Bronchus fibroblast of lung (primary cell): ENCODE results near the gene MYF5. TPM values are rescaled to one million over a fixed set of nuclear protein-coding genes. Genes with fewer than 3 reads are reported as not detected.

ENCODE experiments used
- total RNA-seq: library from RNA; depleted of rRNA; stranded (reverse); fragments of >200 nt; gene quantifications from 2 replicates; pipeline ENCODE4 v1.2.3, GENCODE V29; 2015

MYF5 gene
- not detected in 2 replicates for total RNA-seq

DNA sequence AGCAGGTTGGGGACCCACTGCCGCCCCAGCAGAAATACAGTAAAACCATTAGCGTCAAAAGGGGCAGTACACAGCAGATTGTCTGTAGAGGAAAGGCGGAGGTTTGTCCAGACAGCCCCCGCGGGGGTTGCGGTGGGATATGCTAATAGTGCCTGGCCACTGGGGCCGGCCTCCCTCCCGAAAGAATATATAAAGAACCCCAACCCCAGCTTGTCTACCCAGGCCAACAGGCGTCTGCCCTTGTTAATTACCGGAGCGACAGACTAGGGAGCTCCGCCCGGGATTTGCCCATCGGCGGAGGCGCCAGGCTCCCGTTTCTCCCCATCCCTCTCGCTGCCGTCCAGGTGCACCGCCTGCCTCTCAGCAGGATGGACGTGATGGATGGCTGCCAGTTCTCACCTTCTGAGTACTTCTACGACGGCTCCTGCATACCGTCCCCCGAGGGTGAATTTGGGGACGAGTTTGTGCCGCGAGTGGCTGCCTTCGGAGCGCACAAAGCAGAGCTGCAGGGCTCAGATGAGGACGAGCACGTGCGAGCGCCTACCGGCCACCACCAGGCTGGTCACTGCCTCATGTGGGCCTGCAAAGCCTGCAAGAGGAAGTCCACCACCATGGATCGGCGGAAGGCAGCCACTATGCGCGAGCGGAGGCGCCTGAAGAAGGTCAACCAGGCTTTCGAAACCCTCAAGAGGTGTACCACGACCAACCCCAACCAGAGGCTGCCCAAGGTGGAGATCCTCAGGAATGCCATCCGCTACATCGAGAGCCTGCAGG is at the start of gene MYF5:
TSS of gene MYF5 (plus strand) at position 217 of the 774 bp plus-strand sequence. CDS start at position 369, 152 bp downstream.

DNA sequence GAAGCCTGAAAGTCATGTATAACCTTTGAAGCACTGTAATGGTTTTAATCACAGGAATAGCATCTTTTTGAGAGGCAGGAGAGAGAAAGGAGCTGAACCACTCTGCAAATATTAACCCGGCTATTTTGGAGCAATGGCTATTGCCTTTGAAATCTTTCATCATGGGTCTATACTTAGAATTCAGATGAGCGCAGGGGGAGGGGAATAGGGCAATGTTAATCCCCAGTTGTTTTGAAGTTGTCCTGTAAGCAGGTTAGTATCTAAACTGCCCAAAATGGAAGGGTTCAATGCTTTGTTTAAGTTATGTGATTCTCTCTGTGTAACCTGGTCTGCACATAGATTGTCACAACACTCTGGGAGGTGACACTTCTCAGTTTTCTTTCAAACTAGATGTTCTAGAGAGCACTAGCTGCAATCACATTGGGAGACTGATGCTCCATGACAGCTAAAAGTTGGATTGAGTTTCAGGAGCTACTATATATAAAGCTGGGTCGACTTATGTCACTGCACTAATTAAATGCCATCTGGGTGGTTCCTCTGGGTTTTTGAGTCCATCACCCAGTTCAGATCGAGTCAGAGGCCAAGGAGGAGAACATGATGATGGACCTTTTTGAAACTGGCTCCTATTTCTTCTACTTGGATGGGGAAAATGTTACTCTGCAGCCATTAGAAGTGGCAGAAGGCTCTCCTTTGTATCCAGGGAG is 9.4 kb upstream of the MYF5 start, which contains the start of gene MYF6:
TSS of gene MYF6 (plus strand) at position 509 of the 704 bp plus-strand sequence. CDS start at position 595, 86 bp downstream.

Other genes with a start within 250 kb of the MYF5 start
- 0.45 and 0.50 TPM in 2 replicates for gene MYF6, start 9.3 kb upstream of the MYF5 start, total RNA-seq
- 13.8 and 18.3 TPM in 2 replicates for gene LIN7A, start 221.0 kb downstream of the MYF5 start, total RNA-seq